Nephron (organoid): Measurements from ENCODE around the gene CFAP47.
"Not testable (repeated sequence)": the region's sequence is repeated elsewhere in the genome, so short reads cannot be mapped to it uniquely, and the experiment has no call there.

ENCODE experiments used
- H3K27ac Mint-ChIP-seq, 3 experiments: 2 replicates each; pipeline ENCODE4 v1.8.0; 2020; ENCODE audit warnings: mixed read lengths in 3 of 3, mild to moderate bottlenecking in 2 of 3, moderate library complexity in 1 of 3
- H3K27me3 Mint-ChIP-seq: 2 replicates; pipeline ENCODE4 v1.8.0; 2021; ENCODE audit warnings: low read depth, mild to moderate bottlenecking, moderate library complexity, mixed read lengths
- H3K36me3 Mint-ChIP-seq: 2 replicates; pipeline ENCODE4 v1.8.0; 2020; ENCODE audit warnings: low read depth, mixed read lengths
- H3K4me1 Mint-ChIP-seq: 2 replicates; pipeline ENCODE4 v1.8.0; 2020; ENCODE audit warnings: mixed read lengths
- H3K4me3 Mint-ChIP-seq, 3 experiments: 2 replicates each; pipeline ENCODE4 v1.8.0; 2020; ENCODE audit warnings: mild to moderate bottlenecking in 3 of 3, mixed read lengths in 3 of 3, moderate library complexity in 2 of 3
- H3K9me3 Mint-ChIP-seq: 2 replicates; pipeline ENCODE4 v1.8.0; 2020; ENCODE audit warnings: mixed read lengths
- TF ChIP-seq, protein P1 (sequence below), 3 experiments: fragments of 200-600 bp; sonication (generic); IDR thresholded peaks; one replicate each; pipeline ENCODE4 v1.5.0; 2021; ENCODE audit warnings: antibody characterized with exemption in 3 of 3; ENCODE audit not compliant: unreplicated experiment in 3 of 3

Gene CFAP47

GRCh38 chrX:36198575-36198974, 279.0 kb downstream of the CFAP47 start:
- H3K4me3 Mint-ChIP-seq = no peak overlapping the region
- H3K9me3 Mint-ChIP-seq = peaks cover 3% of the 10 kb centered on the region
- TF ChIP-seq, protein P1, sequence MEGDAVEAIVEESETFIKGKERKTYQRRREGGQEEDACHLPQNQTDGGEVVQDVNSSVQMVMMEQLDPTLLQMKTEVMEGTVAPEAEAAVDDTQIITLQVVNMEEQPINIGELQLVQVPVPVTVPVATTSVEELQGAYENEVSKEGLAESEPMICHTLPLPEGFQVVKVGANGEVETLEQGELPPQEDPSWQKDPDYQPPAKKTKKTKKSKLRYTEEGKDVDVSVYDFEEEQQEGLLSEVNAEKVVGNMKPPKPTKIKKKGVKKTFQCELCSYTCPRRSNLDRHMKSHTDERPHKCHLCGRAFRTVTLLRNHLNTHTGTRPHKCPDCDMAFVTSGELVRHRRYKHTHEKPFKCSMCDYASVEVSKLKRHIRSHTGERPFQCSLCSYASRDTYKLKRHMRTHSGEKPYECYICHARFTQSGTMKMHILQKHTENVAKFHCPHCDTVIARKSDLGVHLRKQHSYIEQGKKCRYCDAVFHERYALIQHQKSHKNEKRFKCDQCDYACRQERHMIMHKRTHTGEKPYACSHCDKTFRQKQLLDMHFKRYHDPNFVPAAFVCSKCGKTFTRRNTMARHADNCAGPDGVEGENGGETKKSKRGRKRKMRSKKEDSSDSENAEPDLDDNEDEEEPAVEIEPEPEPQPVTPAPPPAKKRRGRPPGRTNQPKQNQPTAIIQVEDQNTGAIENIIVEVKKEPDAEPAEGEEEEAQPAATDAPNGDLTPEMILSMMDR (IDR thresholded peaks at IDR 0.05; ENCODE audit: unreplicated experiment in 3 of 3) = no peak
- no peaks in the 10 kb centered on the region for H3K36me3 Mint-ChIP-seq
- no peaks in the 10 kb centered on the region for H3K4me1 Mint-ChIP-seq
- no peak overlapping the region for H3K27ac Mint-ChIP-seq
- H3K27me3 Mint-ChIP-seq = no peaks in the 10 kb centered on the region

DNA sequence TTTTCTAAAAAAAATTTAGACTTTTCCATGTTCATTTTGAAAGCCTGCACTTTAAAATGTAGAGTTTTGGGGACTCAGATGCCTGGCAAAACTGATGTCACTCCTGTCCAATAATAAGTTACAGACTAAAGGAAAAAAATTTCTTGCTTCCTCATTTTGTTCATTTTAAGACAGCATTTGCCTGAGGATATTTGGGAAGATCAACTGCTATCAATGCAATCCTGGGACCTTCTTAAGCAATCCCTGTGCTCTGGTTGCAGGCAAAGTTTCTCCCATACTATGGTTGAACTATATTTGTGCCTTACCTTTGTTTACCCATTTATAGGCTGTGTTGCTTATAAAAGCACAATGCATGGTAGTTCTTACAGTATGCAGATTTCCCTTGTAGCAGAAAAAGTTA, 280.4 kb downstream of the CFAP47 start:
- H3K4me1 Mint-ChIP-seq = no peaks in the 10 kb centered on the region
- H3K4me3 Mint-ChIP-seq = no peak overlapping the region
- peaks cover 3% of the 10 kb centered on the region for H3K9me3 Mint-ChIP-seq
- H3K27me3 Mint-ChIP-seq = no peaks in the 10 kb centered on the region
- no peak overlapping the region for H3K27ac Mint-ChIP-seq
- TF ChIP-seq, protein P1 (IDR thresholded peaks at IDR 0.05; ENCODE audit: unreplicated experiment in 3 of 3) = no peak
- H3K36me3 Mint-ChIP-seq = no peaks in the 10 kb centered on the region

- Mint-ChIP-seq H3K27me3 (no peaks in the 10 kb centered on the region), H3K27ac (no peak overlapping the region), H3K9me3 (peaks cover 3% of the 10 kb centered on the region), H3K4me1 (no peaks in the 10 kb centered on the region), H3K36me3 (no peaks in the 10 kb centered on the region), H3K4me3 (no peak overlapping the region)
- TF ChIP-seq, protein P1 (IDR thresholded peaks at IDR 0.05; ENCODE audit: unreplicated experiment in 3 of 3) = no peak
Observed at GRCh38 chrX:36214924-36215323, 295.4 kb downstream of the CFAP47 start.

GRCh38 chrX:36218801-36219200, 299.3 kb downstream of the CFAP47 start:
- Mint-ChIP-seq H3K36me3 (no peaks in the 10 kb centered on the region), H3K27me3 (no peaks in the 10 kb centered on the region), H3K4me1 (no peaks in the 10 kb centered on the region), H3K27ac (no peak overlapping the region), H3K9me3 (peaks cover 3% of the 10 kb centered on the region), H3K4me3 (no peak overlapping the region)
- TF ChIP-seq, protein P1 (IDR thresholded peaks at IDR 0.05; ENCODE audit: unreplicated experiment in 3 of 3) = no peak

GRCh38 chrX:36234840-36235528, 315.4 kb downstream of the CFAP47 start:
- not testable (repeated sequence) for H3K27ac Mint-ChIP-seq, H3K9me3 Mint-ChIP-seq, H3K27me3 Mint-ChIP-seq, H3K4me3 Mint-ChIP-seq, H3K36me3 Mint-ChIP-seq, H3K4me1 Mint-ChIP-seq

GRCh38 chrX:36241397-36241796, 321.9 kb downstream of the CFAP47 start:
- peaks cover 7% of the 10 kb centered on the region for H3K9me3 Mint-ChIP-seq
- no peaks in the 10 kb centered on the region for H3K4me1 Mint-ChIP-seq
- no peaks in the 10 kb centered on the region for H3K27me3 Mint-ChIP-seq
- TF ChIP-seq, protein P1 (IDR thresholded peaks at IDR 0.05; ENCODE audit: unreplicated experiment in 3 of 3) = no peak
- no peaks in the 10 kb centered on the region for H3K36me3 Mint-ChIP-seq
- no peak overlapping the region for H3K4me3 Mint-ChIP-seq
- H3K27ac Mint-ChIP-seq = no peak overlapping the region
